ENCODE results near the gene TBC1D3B. TPM values are rescaled to one million over a fixed set of nuclear protein-coding genes. Genes with fewer than 3 reads are reported as not detected.
"Not testable (repeated sequence)": the region's sequence is repeated elsewhere in the genome, so short reads cannot be mapped to it uniquely, and the experiment has no call there.

The TBC1D3B gene
- total RNA-seq, 2 donors from 2014 or later: not detected

DNA sequence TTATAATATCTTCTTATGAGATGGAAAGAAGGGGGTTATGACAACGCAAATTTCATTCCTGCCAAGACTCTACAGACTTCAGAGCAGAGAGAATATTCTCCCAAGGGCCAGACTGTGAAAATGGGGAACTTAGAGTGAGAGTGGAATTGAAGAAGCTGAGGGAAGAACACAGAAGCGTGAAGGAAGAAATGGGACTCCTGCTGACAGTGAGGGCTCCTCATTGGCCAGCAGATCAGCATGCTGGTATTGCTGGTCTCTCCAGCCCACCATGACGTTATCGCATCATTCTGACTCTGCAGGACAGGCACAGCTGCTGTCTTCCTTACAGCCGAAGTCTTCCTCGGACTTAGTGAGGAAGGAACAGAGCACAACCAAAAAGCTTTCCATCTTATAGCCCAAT, 48.5 kb downstream of the TBC1D3B start:
- TF ChIP-seq, protein P1, sequence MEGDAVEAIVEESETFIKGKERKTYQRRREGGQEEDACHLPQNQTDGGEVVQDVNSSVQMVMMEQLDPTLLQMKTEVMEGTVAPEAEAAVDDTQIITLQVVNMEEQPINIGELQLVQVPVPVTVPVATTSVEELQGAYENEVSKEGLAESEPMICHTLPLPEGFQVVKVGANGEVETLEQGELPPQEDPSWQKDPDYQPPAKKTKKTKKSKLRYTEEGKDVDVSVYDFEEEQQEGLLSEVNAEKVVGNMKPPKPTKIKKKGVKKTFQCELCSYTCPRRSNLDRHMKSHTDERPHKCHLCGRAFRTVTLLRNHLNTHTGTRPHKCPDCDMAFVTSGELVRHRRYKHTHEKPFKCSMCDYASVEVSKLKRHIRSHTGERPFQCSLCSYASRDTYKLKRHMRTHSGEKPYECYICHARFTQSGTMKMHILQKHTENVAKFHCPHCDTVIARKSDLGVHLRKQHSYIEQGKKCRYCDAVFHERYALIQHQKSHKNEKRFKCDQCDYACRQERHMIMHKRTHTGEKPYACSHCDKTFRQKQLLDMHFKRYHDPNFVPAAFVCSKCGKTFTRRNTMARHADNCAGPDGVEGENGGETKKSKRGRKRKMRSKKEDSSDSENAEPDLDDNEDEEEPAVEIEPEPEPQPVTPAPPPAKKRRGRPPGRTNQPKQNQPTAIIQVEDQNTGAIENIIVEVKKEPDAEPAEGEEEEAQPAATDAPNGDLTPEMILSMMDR (IDR thresholded peaks at IDR 0.05): no peak
- H3K27ac ChIP-seq: no peak overlapping the region
- peaks cover 0 to 21% of the 10 kb centered on the region in 2 donors for H3K9me3 ChIP-seq
- H3K36me3 ChIP-seq: no peaks in the 10 kb centered on the region
- DNase-seq (ENCODE audit: low spot score): no peak
- no peak overlapping the region for H3K4me3 ChIP-seq
- H3K4me1 ChIP-seq: no peaks in the 10 kb centered on the region
- no peaks in the 10 kb centered on the region for H3K27me3 ChIP-seq

DNA sequence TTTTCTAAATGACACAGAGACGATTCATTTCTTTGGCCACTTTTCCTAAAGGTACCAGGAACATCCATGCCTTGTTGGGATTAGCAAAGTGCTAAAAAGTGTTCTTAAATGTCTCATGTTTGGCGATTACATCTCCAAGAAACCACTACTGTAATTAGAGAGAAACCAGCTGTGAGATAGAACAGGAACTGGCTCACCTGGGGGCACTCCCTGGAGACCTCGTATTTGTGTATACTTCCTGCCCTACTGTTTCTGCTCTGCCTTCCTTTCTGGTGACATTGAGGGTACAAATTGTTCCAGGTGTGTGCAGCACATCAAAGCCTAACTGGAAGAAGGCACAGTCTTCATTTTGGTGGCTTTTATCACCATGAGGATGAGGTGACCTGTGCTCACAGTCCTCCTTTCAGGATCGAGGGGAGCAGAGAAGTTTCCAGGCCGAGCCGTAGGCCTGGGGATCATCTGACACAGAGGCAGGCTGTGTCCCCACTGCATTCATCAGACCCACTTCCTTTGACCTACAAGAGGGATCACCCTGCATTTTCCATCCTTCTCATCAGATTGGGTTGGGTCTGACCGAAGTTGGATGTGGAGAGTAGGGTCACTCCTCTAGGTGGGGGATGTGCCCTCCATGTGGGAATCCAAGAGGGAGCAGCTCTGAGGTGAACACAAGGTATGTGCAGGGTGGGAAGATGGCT, 49.1 kb downstream of the TBC1D3B start:
- Histone ChIP-seq H3K36me3 (no peaks in the 10 kb centered on the region), H3K9me3 (peaks cover 0 to 21% of the 10 kb centered on the region in 2 donors), H3K27me3 (no peaks in the 10 kb centered on the region), H3K27ac (no peak overlapping the region), H3K4me3 (no peak overlapping the region), H3K4me1 (no peaks in the 10 kb centered on the region)
- TF ChIP-seq, protein P1 (IDR thresholded peaks at IDR 0.05): no peak
- DNase-seq (ENCODE audit: low spot score): no peak

DNA sequence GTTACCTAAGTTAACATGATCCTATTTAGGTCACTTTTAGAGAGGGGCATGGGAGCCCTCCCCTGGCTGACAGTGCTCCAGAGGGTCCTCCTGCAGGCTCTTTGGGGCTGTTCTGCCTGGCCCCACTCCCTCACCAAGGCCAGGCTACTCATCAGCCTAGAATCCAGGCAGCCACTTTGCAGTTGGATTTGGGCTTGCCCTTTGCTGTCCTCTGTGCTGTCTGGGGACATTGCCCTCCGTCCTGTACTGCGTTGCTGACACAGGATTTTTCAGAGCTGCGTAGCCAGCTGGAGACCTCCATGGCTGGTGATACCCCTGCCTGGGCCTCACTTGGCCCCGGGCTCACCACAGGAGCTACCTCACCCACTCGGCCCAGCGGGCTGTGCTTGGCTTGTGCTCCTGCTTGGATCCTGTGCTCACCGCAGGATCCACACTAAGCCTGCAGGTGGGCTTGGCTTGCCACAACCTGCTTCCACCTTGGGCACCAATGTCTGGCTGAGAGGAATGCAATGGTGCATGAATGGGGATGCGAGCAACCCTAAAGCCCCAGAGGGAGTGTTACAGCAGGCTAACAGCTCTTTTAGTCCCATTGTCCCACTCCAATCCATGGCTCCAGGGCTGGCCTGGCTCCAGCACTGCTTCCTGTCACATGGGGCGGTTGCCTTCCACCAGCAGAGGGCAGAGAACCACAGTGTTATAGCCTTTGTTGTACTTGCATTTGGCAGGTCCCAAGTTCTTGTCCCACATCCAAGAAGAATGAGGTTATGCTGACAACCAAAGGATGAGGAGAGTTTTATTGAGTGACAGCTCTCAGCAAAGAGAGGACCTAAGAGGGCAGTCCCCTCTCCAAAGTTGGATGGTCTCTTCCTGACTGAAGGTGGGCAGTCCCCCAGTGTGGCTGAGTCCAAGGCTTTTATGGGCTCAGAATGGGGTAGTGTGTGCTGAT, 51.3 kb downstream of the TBC1D3B start:
- no peaks in the 10 kb centered on the region for H3K27me3 ChIP-seq
- TF ChIP-seq, protein P1 (IDR thresholded peaks at IDR 0.05): no peak

DNA sequence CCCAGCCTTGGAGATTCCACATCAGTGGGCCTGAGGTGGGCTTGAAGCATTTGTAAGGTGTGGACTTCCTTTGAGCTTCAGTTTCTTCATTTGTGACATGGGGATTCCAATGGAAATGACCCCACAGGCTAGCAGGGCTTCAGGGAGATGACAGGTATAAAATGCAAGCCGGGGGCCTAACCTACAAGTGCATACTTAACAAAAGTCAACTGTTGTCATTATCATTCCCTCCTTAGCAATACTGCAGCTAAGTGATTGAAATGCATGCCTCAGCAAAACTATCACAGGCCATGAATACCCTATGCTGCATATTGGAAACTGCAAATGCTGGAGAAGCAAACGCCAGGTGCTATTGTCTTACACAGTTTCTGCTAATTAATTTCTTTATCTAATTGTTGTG, 53.0 kb downstream of the TBC1D3B start:
- no peaks in the 10 kb centered on the region for H3K36me3 ChIP-seq
- no peak overlapping the region for H3K4me3 ChIP-seq
- H3K27me3 ChIP-seq: no peaks in the 10 kb centered on the region
- H3K9me3 ChIP-seq: peaks cover 0 to 21% of the 10 kb centered on the region in 2 donors
- no peaks in the 10 kb centered on the region for H3K4me1 ChIP-seq
- TF ChIP-seq, protein P1 (IDR thresholded peaks at IDR 0.05): no peak
- H3K27ac ChIP-seq: no peak overlapping the region
- DNase-seq (ENCODE audit: low spot score): no peak

More for the DNA sequence above, 51.3 kb downstream of the TBC1D3B start:
- no peaks in the 10 kb centered on the region for H3K36me3 ChIP-seq
- no peak overlapping the region for H3K27ac ChIP-seq
- peaks cover 0 to 21% of the 10 kb centered on the region in 2 donors for H3K9me3 ChIP-seq
- H3K4me1 ChIP-seq: no peaks in the 10 kb centered on the region
- no peak for DNase-seq (ENCODE audit: low spot score)
- no peak overlapping the region for H3K4me3 ChIP-seq

DNA sequence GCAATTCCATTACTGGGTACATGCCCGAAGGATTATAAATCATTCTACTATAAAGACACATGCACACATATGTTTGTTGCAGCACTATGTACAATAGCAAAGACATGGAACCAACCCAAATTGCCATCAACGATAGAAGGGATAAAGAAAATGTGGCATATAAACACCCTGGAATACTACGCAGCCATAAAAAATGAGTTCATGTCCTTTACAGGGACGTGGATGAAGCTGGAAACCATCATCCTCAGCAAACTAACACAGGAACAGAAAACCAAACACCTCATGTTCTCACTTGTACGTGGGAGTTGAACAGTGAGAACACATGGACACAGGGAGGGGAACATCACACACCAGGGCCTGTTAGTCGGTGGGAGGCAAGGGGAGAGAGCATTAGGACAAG, 55.3 kb downstream of the TBC1D3B start:
- not testable (repeated sequence) for H3K36me3 ChIP-seq; H3K4me3 ChIP-seq; H3K27me3 ChIP-seq; H3K4me1 ChIP-seq; DNase-seq (ENCODE audit: low spot score); H3K27ac ChIP-seq
- peaks cover 0 to 15% of the 10 kb centered on the region in 2 donors for H3K9me3 ChIP-seq

DNA sequence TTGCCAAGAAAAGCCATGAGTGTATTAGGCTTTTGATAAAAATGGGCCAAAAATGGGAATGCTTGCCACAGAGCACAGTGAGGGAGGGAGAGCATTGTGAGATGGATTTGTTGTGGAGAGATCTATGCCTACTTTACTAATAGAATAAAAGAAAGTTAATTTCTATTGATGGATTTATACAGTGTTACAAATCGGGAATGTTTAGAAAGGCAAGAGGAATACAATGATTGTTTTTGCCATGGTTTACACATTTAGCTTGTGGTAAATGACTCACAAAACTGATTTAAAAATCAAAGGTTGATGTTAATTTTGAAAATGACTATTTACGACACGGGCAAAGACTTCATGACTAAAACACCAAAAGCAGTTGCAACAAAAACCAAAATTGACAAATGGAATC, 56.2 kb downstream of the TBC1D3B start:
- no peak for DNase-seq (ENCODE audit: low spot score)
- TF ChIP-seq, protein P1 (IDR thresholded peaks at IDR 0.05): no peak

More for the DNA sequence above, 56.2 kb downstream of the TBC1D3B start:
- no peak overlapping the region for H3K27ac ChIP-seq
- H3K4me3 ChIP-seq: no peak overlapping the region
- no peaks in the 10 kb centered on the region for H3K36me3 ChIP-seq
- no peaks in the 10 kb centered on the region for H3K4me1 ChIP-seq
- peaks cover 0 to 6% of the 10 kb centered on the region in 2 donors for H3K9me3 ChIP-seq
- no peaks in the 10 kb centered on the region for H3K27me3 ChIP-seq

Measured in right atrium auricular region (tissue), 2 donors.